Loucy (cell line): Measurements from ENCODE around the gene BAK1.

Experiments used
- EZH2phosphoT487 ChIP-seq: fragments of 200-600 bp; IDR thresholded peaks from 2 replicates; pipeline ENCODE4 v1.6.1; 2018; ENCODE audit warnings: antibody characterized with exemption, mild to moderate bottlenecking, moderate library complexity, borderline replicate concordance
- TF ChIP-seq, protein P1 (sequence below): fragments of 200-600 bp; sonication (generic); conservative IDR thresholded peaks from 2 replicates; pipeline ENCODE4 v1.5.1; 2014; ENCODE audit warnings: mild to moderate bottlenecking, antibody characterized with exemption, low read length

DNA sequence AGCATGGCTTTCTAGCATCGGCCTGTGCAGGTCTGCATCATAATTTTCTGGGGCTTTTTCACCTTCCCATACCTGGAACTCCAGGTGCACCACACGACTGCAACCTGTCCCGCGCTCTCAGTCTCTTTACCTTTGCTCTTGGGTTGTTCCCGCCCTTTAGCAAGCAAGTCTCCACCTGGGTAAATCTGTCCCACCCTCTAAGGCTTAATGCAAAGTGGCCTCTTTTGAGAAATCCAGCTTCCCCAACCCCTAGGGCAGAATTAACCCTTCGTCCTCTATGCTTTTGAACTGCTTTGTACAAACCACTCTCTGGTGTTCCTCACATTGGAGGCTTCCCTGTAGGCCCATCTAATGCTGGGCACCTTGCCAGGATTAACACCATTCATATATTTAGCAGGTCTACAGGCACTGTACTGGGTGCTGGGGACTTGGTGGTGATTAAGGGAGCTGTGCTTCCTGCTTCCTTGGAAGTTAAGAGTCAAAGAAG lies 43.9 kb upstream of the BAK1 start:
- TF ChIP-seq, protein P1, sequence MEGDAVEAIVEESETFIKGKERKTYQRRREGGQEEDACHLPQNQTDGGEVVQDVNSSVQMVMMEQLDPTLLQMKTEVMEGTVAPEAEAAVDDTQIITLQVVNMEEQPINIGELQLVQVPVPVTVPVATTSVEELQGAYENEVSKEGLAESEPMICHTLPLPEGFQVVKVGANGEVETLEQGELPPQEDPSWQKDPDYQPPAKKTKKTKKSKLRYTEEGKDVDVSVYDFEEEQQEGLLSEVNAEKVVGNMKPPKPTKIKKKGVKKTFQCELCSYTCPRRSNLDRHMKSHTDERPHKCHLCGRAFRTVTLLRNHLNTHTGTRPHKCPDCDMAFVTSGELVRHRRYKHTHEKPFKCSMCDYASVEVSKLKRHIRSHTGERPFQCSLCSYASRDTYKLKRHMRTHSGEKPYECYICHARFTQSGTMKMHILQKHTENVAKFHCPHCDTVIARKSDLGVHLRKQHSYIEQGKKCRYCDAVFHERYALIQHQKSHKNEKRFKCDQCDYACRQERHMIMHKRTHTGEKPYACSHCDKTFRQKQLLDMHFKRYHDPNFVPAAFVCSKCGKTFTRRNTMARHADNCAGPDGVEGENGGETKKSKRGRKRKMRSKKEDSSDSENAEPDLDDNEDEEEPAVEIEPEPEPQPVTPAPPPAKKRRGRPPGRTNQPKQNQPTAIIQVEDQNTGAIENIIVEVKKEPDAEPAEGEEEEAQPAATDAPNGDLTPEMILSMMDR, result no peak
- TF ChIP-seq EZH2phosphoT487, result no peak
